HEK293 (cell line): Measurements from ENCODE around the gene JAKMIP1.

Experiments
- CTCF ChIA-PET: fragments of 350-600 bp; formaldehyde crosslinking; extraction: SDS; loops from one replicate; lab custom pipeline; 2021; ENCODE audit warnings: antibody characterized with exemption; lab: Yijun Ruan, JAX
- POLR2A ChIA-PET: fragments of 300-600 bp; formaldehyde crosslinking; extraction: SDS; loops from one replicate; lab custom pipeline; 2020; ENCODE audit warnings: antibody characterized with exemption, inconsistent platforms; lab: Yijun Ruan, JAX
- H3K27ac ChIP-seq: fragments of 200-500 bp; sonication (Bioruptor generic); 2 replicates; pipeline ENCODE4 v1.5.1; 2014; ENCODE audit warnings: low read depth, low read length, control low read depth, inconsistent platforms; ENCODE audit errors: extremely low read depth
- H3K36me3 ChIP-seq, 2 experiments: fragments of 200-500 bp in 1 of 2; sonication (Bioruptor generic) in 1 of 2; 1 replicate in 1 of 2; 2 replicates in 1 of 2; pipeline ENCODE4 v1.5.1; 2014 to 2017; ENCODE audit warnings: inconsistent platforms in 2 of 2, low read length in 2 of 2; ENCODE audit not compliant: control insufficient read depth in 2 of 2, insufficient read depth in 1 of 2
- H3K4me1 ChIP-seq: fragments of 200-500 bp; sonication (Bioruptor generic); 2 replicates; pipeline ENCODE4 v1.5.1; 2014; ENCODE audit warnings: mild to moderate bottlenecking, low read length, inconsistent platforms; ENCODE audit not compliant: control insufficient read depth, insufficient read depth
- H3K4me3 ChIP-seq: 2 replicates; pipeline ENCODE4 v1.5.1; 2011; ENCODE audit warnings: low read depth, mild to moderate bottlenecking, control low read depth, low read length, moderate library complexity
- H3K9me3 ChIP-seq: fragments of 200-500 bp; sonication (Bioruptor generic); 2 replicates; pipeline ENCODE4 v1.5.1; 2014; ENCODE audit warnings: low read depth, low read length, inconsistent platforms; ENCODE audit not compliant: control insufficient read depth, insufficient read depth
- HOXA7 ChIP-seq: sonication (generic); formaldehyde crosslinking; IDR thresholded peaks from 2 replicates; pipeline ENCODE4 v1.8.1; 2022; ENCODE audit warnings: missing genetic modification reagents, borderline replicate concordance
- SCRT1 ChIP-seq: fragments of 450-650 bp; formaldehyde crosslinking; IDR thresholded peaks from 2 replicates; pipeline ENCODE4 v1.5.1; 2016; ENCODE audit warnings: missing biosample characterization, missing genetic modification characterization, borderline replicate concordance
- SP2 ChIP-seq: fragments of 450-650 bp; formaldehyde crosslinking; IDR thresholded peaks from 2 replicates; pipeline ENCODE4 v1.5.1; 2016; ENCODE audit warnings: missing biosample characterization, missing genetic modification characterization
- YY1 ChIP-seq: fragments of 450-650 bp; formaldehyde crosslinking; IDR thresholded peaks from 2 replicates; pipeline ENCODE4 v1.5.1; 2018; ENCODE audit warnings: missing biosample characterization, missing genetic modification characterization
- YY2 ChIP-seq: fragments of 450-650 bp; formaldehyde crosslinking; IDR thresholded peaks from 2 replicates; pipeline ENCODE4 v1.5.1; 2016; ENCODE audit warnings: missing biosample characterization, missing genetic modification characterization
- ZBTB7A ChIP-seq: fragments of 450-650 bp; formaldehyde crosslinking; IDR thresholded peaks from 2 replicates; pipeline ENCODE4 v1.5.1; 2016; ENCODE audit warnings: low read depth, missing biosample characterization, missing genetic modification characterization
- ZNF112 ChIP-seq: fragments of 450-650 bp; formaldehyde crosslinking; IDR thresholded peaks from 2 replicates; pipeline ENCODE4 v1.5.0; 2017; ENCODE audit warnings: missing biosample characterization, missing genetic modification characterization
- ZNF157 ChIP-seq: fragments of 450-650 bp; formaldehyde crosslinking; IDR thresholded peaks from 2 replicates; pipeline ENCODE4 v1.5.1; 2016; ENCODE audit warnings: missing biosample characterization, missing genetic modification characterization
- ZNF292 ChIP-seq: fragments of 450-650 bp; formaldehyde crosslinking; IDR thresholded peaks from 2 replicates; pipeline ENCODE4 v1.5.1; 2016; ENCODE audit warnings: low read depth, missing biosample characterization, missing genetic modification characterization, borderline replicate concordance
- ZNF350 ChIP-seq: fragments of 450-650 bp; formaldehyde crosslinking; IDR thresholded peaks from 2 replicates; pipeline ENCODE4 v1.5.0; 2017; ENCODE audit warnings: missing biosample characterization, mild to moderate bottlenecking, missing genetic modification characterization
- ZNF423 ChIP-seq: fragments of 450-650 bp; formaldehyde crosslinking; IDR thresholded peaks from 2 replicates; pipeline ENCODE4 v1.5.1; 2016; ENCODE audit warnings: missing biosample characterization, missing genetic modification characterization
- ZNF600 ChIP-seq: fragments of 450-650 bp; formaldehyde crosslinking; IDR thresholded peaks from 2 replicates; pipeline ENCODE4 v1.5.1; 2016; ENCODE audit warnings: missing biosample characterization, missing genetic modification characterization
- ZNF624 ChIP-seq: fragments of 450-650 bp; formaldehyde crosslinking; IDR thresholded peaks from 2 replicates; pipeline ENCODE4 v1.5.1; 2017; ENCODE audit warnings: missing biosample characterization, missing genetic modification characterization
- TF ChIP-seq, protein P1 (sequence below): fragments of 450-650 bp; formaldehyde crosslinking; IDR thresholded peaks from 2 replicates; pipeline ENCODE4; 2016; ENCODE audit warnings: missing biosample characterization, missing genetic modification characterization
- TF ChIP-seq, protein P2 (sequence below): fragments of 450-650 bp; formaldehyde crosslinking; IDR thresholded peaks from 2 replicates; pipeline ENCODE4 v1.5.1; 2016; ENCODE audit warnings: missing biosample characterization, missing genetic modification characterization, low read depth
- TF ChIP-seq, protein P3 (sequence below): fragments of 450-650 bp; formaldehyde crosslinking; IDR thresholded peaks from 2 replicates; pipeline ENCODE4 v1.5.1; 2016; ENCODE audit warnings: missing biosample characterization, missing genetic modification characterization, borderline replicate concordance
- TF ChIP-seq, protein P4 (sequence below): fragments of 450-650 bp; formaldehyde crosslinking; IDR thresholded peaks from 2 replicates; pipeline ENCODE4 v1.5.1; 2017; ENCODE audit warnings: missing biosample characterization, missing genetic modification characterization
- TF ChIP-seq, protein P5 (sequence below): fragments of 450-650 bp; formaldehyde crosslinking; IDR thresholded peaks from 2 replicates; pipeline ENCODE4 v1.5.1; 2016; ENCODE audit warnings: missing biosample characterization, missing genetic modification characterization, low read depth
- TF ChIP-seq, protein P6 (sequence below): fragments of 450-650 bp; formaldehyde crosslinking; IDR thresholded peaks from 2 replicates; pipeline ENCODE4 v1.5.1; 2017; ENCODE audit warnings: missing biosample characterization, missing genetic modification characterization

The JAKMIP1 gene

DNA sequence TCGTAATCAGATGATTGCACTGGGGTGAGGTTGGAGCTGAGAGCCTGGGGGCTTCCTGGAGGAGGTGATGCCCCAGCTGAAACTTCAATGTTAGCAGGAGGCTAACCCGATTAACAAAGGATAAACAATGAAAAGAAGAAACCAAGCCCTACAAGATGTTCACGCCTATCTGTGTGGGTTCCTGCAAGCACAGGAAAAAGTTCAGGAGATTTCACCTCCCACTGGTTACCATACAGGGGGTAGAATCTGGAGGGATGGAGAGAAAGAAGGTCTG is 27.5 kb downstream of the JAKMIP1 start:
- Histone ChIP-seq H3K27ac (no peak overlapping the region), H3K9me3 (no peaks in the 10 kb centered on the region)
- TF ChIP-seq, protein P1, sequence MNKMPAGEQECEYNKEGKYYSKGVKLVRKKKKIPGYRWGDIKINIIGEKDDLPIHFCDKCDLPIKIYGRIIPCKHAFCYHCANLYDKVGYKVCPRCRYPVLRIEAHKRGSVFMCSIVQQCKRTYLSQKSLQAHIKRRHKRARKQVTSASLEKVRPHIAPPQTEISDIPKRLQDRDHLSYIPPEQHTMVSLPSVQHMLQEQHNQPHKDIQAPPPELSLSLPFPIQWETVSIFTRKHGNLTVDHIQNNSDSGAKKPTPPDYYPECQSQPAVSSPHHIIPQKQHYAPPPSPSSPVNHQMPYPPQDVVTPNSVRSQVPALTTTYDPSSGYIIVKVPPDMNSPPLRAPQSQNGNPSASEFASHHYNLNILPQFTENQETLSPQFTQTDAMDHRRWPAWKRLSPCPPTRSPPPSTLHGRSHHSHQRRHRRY (tag by site-specific recombination) = no peak
- TF ChIP-seq HOXA7 (CRISPR knock-in tag) (no peak), SP2 (no peak), ZNF423 (tag by site-specific recombination) (no peak), YY1 (tag by site-specific recombination) (no peak), ZNF350 (tag by site-specific recombination) (no peak), ZNF112 (tag by site-specific recombination) (no peak), YY2 (tag by site-specific recombination) (no peak), ZBTB7A (tag by site-specific recombination) (no peak), ZNF600 (tag by site-specific recombination) (no peak), ZNF157 (tag by site-specific recombination) (no peak), ZNF624 (no peak), SCRT1 (tag by site-specific recombination) (no peak), ZNF292 (tag by site-specific recombination) (no peak)
- TF ChIP-seq, protein P2, sequence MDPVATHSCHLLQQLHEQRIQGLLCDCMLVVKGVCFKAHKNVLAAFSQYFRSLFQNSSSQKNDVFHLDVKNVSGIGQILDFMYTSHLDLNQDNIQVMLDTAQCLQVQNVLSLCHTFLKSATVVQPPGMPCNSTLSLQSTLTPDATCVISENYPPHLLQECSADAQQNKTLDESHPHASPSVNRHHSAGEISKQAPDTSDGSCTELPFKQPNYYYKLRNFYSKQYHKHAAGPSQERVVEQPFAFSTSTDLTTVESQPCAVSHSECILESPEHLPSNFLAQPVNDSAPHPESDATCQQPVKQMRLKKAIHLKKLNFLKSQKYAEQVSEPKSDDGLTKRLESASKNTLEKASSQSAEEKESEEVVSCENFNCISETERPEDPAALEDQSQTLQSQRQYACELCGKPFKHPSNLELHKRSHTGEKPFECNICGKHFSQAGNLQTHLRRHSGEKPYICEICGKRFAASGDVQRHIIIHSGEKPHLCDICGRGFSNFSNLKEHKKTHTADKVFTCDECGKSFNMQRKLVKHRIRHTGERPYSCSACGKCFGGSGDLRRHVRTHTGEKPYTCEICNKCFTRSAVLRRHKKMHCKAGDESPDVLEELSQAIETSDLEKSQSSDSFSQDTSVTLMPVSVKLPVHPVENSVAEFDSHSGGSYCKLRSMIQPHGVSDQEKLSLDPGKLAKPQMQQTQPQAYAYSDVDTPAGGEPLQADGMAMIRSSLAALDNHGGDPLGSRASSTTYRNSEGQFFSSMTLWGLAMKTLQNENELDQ (tag by site-specific recombination) = no peak
- TF ChIP-seq, protein P3, sequence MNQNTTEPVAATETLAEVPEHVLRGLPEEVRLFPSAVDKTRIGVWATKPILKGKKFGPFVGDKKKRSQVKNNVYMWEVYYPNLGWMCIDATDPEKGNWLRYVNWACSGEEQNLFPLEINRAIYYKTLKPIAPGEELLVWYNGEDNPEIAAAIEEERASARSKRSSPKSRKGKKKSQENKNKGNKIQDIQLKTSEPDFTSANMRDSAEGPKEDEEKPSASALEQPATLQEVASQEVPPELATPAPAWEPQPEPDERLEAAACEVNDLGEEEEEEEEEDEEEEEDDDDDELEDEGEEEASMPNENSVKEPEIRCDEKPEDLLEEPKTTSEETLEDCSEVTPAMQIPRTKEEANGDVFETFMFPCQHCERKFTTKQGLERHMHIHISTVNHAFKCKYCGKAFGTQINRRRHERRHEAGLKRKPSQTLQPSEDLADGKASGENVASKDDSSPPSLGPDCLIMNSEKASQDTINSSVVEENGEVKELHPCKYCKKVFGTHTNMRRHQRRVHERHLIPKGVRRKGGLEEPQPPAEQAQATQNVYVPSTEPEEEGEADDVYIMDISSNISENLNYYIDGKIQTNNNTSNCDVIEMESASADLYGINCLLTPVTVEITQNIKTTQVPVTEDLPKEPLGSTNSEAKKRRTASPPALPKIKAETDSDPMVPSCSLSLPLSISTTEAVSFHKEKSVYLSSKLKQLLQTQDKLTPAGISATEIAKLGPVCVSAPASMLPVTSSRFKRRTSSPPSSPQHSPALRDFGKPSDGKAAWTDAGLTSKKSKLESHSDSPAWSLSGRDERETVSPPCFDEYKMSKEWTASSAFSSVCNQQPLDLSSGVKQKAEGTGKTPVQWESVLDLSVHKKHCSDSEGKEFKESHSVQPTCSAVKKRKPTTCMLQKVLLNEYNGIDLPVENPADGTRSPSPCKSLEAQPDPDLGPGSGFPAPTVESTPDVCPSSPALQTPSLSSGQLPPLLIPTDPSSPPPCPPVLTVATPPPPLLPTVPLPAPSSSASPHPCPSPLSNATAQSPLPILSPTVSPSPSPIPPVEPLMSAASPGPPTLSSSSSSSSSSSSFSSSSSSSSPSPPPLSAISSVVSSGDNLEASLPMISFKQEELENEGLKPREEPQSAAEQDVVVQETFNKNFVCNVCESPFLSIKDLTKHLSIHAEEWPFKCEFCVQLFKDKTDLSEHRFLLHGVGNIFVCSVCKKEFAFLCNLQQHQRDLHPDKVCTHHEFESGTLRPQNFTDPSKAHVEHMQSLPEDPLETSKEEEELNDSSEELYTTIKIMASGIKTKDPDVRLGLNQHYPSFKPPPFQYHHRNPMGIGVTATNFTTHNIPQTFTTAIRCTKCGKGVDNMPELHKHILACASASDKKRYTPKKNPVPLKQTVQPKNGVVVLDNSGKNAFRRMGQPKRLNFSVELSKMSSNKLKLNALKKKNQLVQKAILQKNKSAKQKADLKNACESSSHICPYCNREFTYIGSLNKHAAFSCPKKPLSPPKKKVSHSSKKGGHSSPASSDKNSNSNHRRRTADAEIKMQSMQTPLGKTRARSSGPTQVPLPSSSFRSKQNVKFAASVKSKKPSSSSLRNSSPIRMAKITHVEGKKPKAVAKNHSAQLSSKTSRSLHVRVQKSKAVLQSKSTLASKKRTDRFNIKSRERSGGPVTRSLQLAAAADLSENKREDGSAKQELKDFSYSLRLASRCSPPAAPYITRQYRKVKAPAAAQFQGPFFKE (tag by site-specific recombination) = no peak
- TF ChIP-seq, protein P4, sequence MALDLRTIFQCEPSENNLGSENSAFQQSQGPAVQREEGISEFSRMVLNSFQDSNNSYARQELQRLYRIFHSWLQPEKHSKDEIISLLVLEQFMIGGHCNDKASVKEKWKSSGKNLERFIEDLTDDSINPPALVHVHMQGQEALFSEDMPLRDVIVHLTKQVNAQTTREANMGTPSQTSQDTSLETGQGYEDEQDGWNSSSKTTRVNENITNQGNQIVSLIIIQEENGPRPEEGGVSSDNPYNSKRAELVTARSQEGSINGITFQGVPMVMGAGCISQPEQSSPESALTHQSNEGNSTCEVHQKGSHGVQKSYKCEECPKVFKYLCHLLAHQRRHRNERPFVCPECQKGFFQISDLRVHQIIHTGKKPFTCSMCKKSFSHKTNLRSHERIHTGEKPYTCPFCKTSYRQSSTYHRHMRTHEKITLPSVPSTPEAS (tag by site-specific recombination) = no peak
- TF ChIP-seq, protein P5, sequence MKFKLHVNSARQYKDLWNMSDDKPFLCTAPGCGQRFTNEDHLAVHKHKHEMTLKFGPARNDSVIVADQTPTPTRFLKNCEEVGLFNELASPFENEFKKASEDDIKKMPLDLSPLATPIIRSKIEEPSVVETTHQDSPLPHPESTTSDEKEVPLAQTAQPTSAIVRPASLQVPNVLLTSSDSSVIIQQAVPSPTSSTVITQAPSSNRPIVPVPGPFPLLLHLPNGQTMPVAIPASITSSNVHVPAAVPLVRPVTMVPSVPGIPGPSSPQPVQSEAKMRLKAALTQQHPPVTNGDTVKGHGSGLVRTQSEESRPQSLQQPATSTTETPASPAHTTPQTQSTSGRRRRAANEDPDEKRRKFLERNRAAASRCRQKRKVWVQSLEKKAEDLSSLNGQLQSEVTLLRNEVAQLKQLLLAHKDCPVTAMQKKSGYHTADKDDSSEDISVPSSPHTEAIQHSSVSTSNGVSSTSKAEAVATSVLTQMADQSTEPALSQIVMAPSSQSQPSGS (tag by site-specific recombination) = no peak
- TF ChIP-seq, protein P6, sequence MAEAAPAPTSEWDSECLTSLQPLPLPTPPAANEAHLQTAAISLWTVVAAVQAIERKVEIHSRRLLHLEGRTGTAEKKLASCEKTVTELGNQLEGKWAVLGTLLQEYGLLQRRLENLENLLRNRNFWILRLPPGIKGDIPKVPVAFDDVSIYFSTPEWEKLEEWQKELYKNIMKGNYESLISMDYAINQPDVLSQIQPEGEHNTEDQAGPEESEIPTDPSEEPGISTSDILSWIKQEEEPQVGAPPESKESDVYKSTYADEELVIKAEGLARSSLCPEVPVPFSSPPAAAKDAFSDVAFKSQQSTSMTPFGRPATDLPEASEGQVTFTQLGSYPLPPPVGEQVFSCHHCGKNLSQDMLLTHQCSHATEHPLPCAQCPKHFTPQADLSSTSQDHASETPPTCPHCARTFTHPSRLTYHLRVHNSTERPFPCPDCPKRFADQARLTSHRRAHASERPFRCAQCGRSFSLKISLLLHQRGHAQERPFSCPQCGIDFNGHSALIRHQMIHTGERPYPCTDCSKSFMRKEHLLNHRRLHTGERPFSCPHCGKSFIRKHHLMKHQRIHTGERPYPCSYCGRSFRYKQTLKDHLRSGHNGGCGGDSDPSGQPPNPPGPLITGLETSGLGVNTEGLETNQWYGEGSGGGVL = no peak
- TF ChIP-seq, all 188 proteins: peak for 0
- ChIA-PET POLR2A (no interaction called here), CTCF (no interaction called here)
- Histone ChIP-seq H3K36me3 (no peaks in the 10 kb centered on the region), H3K4me1 (no peaks in the 10 kb centered on the region), H3K4me3 (no peak overlapping the region)
